Astrocyte (in vitro differentiated cells and primary cell): ENCODE data around the gene ZSWIM3. TPM values are rescaled to one million over a fixed set of nuclear protein-coding genes. Genes with fewer than 3 reads are reported as not detected.

ENCODE experiments used
- DNase-seq: peaks from one replicate; pipeline ENCODE4 v3.0.0-alpha.2; 2010; ENCODE audit warnings: low read depth
- FAIRE-seq: peaks from 2 replicates; lab custom pipeline; 2011; peaks lifted over from hg19 to GRCh38; lab: Jason Lieb, UNC
- H2AFZ ChIP-seq: 2 replicates; pipeline ENCODE4 v1.6.0; 2012; ENCODE audit warnings: low read depth, low read length, inconsistent platforms
- H3K27ac ChIP-seq: 2 replicates; pipeline ENCODE4 v1.5.1; 2011; ENCODE audit warnings: low read depth, low read length, inconsistent platforms
- H3K27me3 ChIP-seq: 2 replicates; pipeline ENCODE4 v1.6.0; 2011; ENCODE audit warnings: low read length, inconsistent platforms; ENCODE audit not compliant: insufficient read depth
- H3K36me3 ChIP-seq: 2 replicates; pipeline ENCODE4 v1.5.1; 2011; ENCODE audit warnings: low read length, inconsistent platforms; ENCODE audit not compliant: insufficient read depth
- H3K4me1 ChIP-seq: 2 replicates; pipeline ENCODE4 v1.5.1; 2011; ENCODE audit warnings: low read length, inconsistent platforms; ENCODE audit not compliant: insufficient read depth
- H3K4me2 ChIP-seq: 2 replicates; pipeline ENCODE4 v1.6.0; 2012; ENCODE audit warnings: low read length, inconsistent platforms
- H3K4me3 ChIP-seq: 2 replicates; pipeline ENCODE4 v1.5.1; 2011; ENCODE audit warnings: low read depth, mild to moderate bottlenecking, low read length, inconsistent platforms; ENCODE audit not compliant: insufficient read depth
- H3K79me2 ChIP-seq: 2 replicates; pipeline ENCODE4 v1.6.0; 2012; ENCODE audit warnings: mild to moderate bottlenecking, low read length, inconsistent platforms; ENCODE audit not compliant: insufficient read depth
- H3K9ac ChIP-seq: 2 replicates; pipeline ENCODE4 v1.6.0; 2012; ENCODE audit warnings: mild to moderate bottlenecking, low read length, inconsistent platforms
- H3K9me3 ChIP-seq: 2 replicates; pipeline ENCODE4 v1.5.1; 2012; ENCODE audit warnings: low read depth, mild to moderate bottlenecking, low read length, inconsistent platforms; ENCODE audit not compliant: insufficient read depth
- H4K20me1 ChIP-seq: 2 replicates; pipeline ENCODE4 v1.6.0; 2012; ENCODE audit warnings: low read length, inconsistent platforms; ENCODE audit not compliant: insufficient read depth
- H3K27ac Mint-ChIP-seq: one replicate; pipeline ENCODE4 v1.8.0; 2021; ENCODE audit warnings: mild to moderate bottlenecking, mixed read lengths; ENCODE audit not compliant: unreplicated experiment
- H3K27me3 Mint-ChIP-seq: one replicate; pipeline ENCODE4 v1.8.0; 2021; ENCODE audit warnings: low read depth, mixed read lengths; ENCODE audit not compliant: unreplicated experiment
- H3K36me3 Mint-ChIP-seq: one replicate; pipeline ENCODE4 v1.8.0; 2021; ENCODE audit warnings: low read depth, mixed read lengths; ENCODE audit not compliant: unreplicated experiment
- H3K4me1 Mint-ChIP-seq: one replicate; pipeline ENCODE4 v1.8.0; 2021; ENCODE audit warnings: low read depth, mixed read lengths; ENCODE audit not compliant: unreplicated experiment
- H3K4me3 Mint-ChIP-seq: one replicate; pipeline ENCODE4 v1.8.0; 2021; ENCODE audit warnings: mild to moderate bottlenecking, moderate library complexity, mixed read lengths; ENCODE audit not compliant: unreplicated experiment
- H3K9me3 Mint-ChIP-seq: one replicate; pipeline ENCODE4 v1.8.0; 2021; ENCODE audit warnings: mild to moderate bottlenecking, mixed read lengths; ENCODE audit not compliant: unreplicated experiment
- EZH2 ChIP-seq: IDR thresholded peaks from 2 replicates; pipeline ENCODE4 v1.6.1; 2012; ENCODE audit warnings: mild to moderate bottlenecking, low read length, inconsistent platforms; ENCODE audit not compliant: insufficient read depth
- total RNA-seq: library from RNA; stranded (reverse); gene quantifications from 2 replicates; pipeline ENCODE4 v1.2.1, GENCODE V29; 2021
- TF ChIP-seq, protein P1 (sequence below): IDR thresholded peaks from 2 replicates; pipeline ENCODE4 v1.5.1; 2011; ENCODE audit warnings: low read depth, mild to moderate bottlenecking, inconsistent platforms, low read length, moderate library complexity; ENCODE audit not compliant: insufficient read depth

The ZSWIM3 gene
- total RNA-seq, 1 donor from 2014 or later, result 4.7 TPM

DNA sequence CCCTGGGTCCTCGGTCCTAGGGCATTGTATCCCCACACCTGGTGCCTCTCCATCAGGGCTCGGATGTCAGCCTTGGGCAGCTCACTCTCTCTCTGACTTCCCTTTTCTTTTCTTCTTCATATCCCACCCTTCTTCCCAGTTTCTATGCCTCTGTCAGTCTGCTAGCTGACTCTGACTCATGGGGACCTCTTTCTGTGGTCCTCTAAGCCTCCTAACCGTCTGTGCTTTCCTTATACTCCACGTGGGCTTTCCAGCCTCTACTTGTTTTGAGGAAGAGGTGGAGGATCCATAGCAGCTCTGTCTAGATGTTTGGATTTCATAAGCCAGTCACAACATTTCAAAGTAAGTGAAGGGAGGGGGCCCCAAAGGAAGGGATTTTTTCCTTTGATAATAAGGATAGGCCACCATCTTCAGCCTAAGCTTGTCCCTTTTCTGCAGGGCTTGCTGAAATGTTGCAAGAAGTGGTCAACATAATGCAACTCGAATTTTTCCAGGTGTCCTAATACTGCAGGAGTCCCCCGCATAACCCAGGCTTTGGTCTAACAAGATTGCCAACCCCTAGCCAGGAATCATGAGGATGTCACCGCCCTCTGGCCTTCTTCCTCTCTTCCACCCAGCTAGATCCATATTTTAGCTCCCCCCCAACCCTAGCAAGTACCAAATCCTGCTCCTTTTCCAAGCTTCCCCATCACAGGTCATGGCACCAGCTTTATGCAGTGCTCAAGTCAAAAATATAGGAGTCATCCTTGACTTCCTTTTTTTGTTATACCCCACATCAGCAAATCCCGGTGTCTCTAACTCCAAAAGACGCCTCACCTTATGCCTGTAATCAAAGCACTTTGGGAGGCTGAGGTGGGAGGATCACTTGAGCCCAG lies 63.3 kb downstream of the ZSWIM3 start:
- H4K20me1 ChIP-seq, result no peaks in the 10 kb centered on the region
- peak overlapping the region; percentile 70 for H3K4me2 ChIP-seq
- H3K27me3 ChIP-seq, result no peaks in the 10 kb centered on the region
- Mint-ChIP-seq H3K9me3 (no peaks in the 10 kb centered on the region), H3K27me3 (peaks cover 2% of the 10 kb centered on the region), H3K4me1 (peaks cover 11% of the 10 kb centered on the region), H3K36me3 (peaks cover 3% of the 10 kb centered on the region), H3K4me3 (peak overlapping the region; percentile 54), H3K27ac (no peak overlapping the region)
- no peaks in the 10 kb centered on the region for H3K79me2 ChIP-seq
- H3K27ac ChIP-seq, result peak overlapping the region; percentile 48
- no peaks in the 10 kb centered on the region for H3K9me3 ChIP-seq
- H3K4me3 ChIP-seq, result no peak overlapping the region
- TF ChIP-seq, protein P1, sequence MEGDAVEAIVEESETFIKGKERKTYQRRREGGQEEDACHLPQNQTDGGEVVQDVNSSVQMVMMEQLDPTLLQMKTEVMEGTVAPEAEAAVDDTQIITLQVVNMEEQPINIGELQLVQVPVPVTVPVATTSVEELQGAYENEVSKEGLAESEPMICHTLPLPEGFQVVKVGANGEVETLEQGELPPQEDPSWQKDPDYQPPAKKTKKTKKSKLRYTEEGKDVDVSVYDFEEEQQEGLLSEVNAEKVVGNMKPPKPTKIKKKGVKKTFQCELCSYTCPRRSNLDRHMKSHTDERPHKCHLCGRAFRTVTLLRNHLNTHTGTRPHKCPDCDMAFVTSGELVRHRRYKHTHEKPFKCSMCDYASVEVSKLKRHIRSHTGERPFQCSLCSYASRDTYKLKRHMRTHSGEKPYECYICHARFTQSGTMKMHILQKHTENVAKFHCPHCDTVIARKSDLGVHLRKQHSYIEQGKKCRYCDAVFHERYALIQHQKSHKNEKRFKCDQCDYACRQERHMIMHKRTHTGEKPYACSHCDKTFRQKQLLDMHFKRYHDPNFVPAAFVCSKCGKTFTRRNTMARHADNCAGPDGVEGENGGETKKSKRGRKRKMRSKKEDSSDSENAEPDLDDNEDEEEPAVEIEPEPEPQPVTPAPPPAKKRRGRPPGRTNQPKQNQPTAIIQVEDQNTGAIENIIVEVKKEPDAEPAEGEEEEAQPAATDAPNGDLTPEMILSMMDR, result no peak
- TF ChIP-seq EZH2, result no peak
- H3K4me1 ChIP-seq, result peaks cover 21% of the 10 kb centered on the region
- FAIRE-seq (no peak), DNase-seq (peak; percentile 19)
- no peaks in the 10 kb centered on the region for H3K36me3 ChIP-seq
- peak overlapping the region; percentile 40 for H3K9ac ChIP-seq
- H2AFZ ChIP-seq, result peak overlapping the region; percentile 18

DNA sequence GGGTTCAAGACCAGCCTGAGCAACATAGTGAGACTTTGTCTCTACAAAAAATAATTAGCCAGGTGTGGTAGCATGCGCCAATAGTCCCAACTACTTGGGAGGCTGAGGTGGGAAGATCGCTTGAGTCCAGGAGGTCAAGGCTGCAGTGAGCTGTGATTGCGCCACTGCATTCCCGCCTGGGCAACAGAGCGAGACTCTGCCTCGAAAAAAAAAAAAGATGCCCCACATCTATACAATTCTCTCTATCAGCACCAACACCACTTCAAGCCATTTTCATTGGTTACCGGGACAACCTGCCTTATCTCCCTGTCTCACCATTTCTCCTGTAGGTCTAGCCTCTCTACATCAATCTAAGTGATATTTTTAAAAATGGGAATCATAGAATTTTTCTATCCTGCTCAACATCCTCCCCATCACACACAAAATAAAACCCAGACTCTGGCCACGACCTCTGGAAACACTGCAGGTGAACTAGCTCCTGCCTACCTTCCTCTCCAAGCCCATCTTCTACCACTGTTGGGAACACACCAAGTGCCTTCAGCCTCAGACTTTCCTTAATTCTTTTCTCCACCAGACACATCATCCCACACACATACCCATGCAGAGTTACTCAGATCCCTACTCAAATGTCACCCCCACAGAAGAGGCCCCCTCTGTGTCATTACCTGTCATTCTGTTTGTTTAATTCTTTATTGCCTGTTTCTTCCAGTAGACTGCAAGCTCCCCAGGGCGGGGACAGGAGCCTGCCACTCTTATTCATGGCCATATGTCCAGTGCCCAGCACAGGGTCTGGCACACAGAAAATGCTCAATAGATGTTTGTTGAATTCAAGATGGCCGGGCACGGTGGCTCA lies 64.1 kb downstream of the ZSWIM3 start:
- FAIRE-seq (no peak), DNase-seq (no peak)
- Mint-ChIP-seq H3K4me1 (peaks cover 11% of the 10 kb centered on the region), H3K36me3 (peaks cover 3% of the 10 kb centered on the region), H3K4me3 (no peak overlapping the region), H3K27me3 (peaks cover 2% of the 10 kb centered on the region), H3K9me3 (no peaks in the 10 kb centered on the region), H3K27ac (no peak overlapping the region)
- no peak for TF ChIP-seq EZH2
- TF ChIP-seq, protein P1, result no peak
- H3K27ac ChIP-seq, result no peak overlapping the region
- peaks cover 21% of the 10 kb centered on the region for H3K4me1 ChIP-seq
- no peaks in the 10 kb centered on the region for H3K36me3 ChIP-seq
- no peaks in the 10 kb centered on the region for H3K79me2 ChIP-seq
- no peak overlapping the region for H3K9ac ChIP-seq
- H3K4me3 ChIP-seq, result no peak overlapping the region
- H3K27me3 ChIP-seq, result no peaks in the 10 kb centered on the region
- H2AFZ ChIP-seq, result no peak overlapping the region
- no peak overlapping the region for H3K4me2 ChIP-seq
- no peaks in the 10 kb centered on the region for H3K9me3 ChIP-seq
- H4K20me1 ChIP-seq, result no peaks in the 10 kb centered on the region
